GM23338 (cell line): ENCODE data around the gene CLDN1. TPM values are rescaled to one million over a fixed set of nuclear protein-coding genes. Genes with fewer than 3 reads are reported as not detected.
"Not testable (repeated sequence)": the region's sequence is repeated elsewhere in the genome, so short reads cannot be mapped to it uniquely, and the experiment has no call there.

ENCODE experiments used
- ATAC-seq: fragments of 200-7000 bp; cut with Tn5 transposase; 3 replicates; pipeline ENCODE4 v1.9.1; 2020
- DNase-seq: peaks from one replicate; pipeline ENCODE4 v3.0.0-alpha.2; 2015; ENCODE audit warnings: low spot score
- H2AFZ ChIP-seq: fragments of 200-600 bp; sonication (generic); 2 replicates; pipeline ENCODE4 v1.8.0; 2016; ENCODE audit warnings: antibody characterized with exemption, mild to moderate bottlenecking, moderate library complexity
- H3F3A ChIP-seq: fragments of 200-600 bp; sonication (generic); replicated peaks from 2 replicates; pipeline ENCODE4 v1.8.0; 2017; ENCODE audit warnings: antibody characterized with exemption, mixed run types, low read depth
- H3K27ac ChIP-seq: fragments of 200-600 bp; sonication (generic); 2 replicates; pipeline ENCODE4 v1.6.1; 2016; ENCODE audit warnings: low read depth
- H3K27me3 ChIP-seq: fragments of 200-600 bp; sonication (generic); 2 replicates; pipeline ENCODE4 v1.8.0; 2016; ENCODE audit warnings: mild to moderate bottlenecking, mixed run types, moderate library complexity; ENCODE audit not compliant: insufficient read depth
- H3K36me3 ChIP-seq: fragments of 200-600 bp; sonication (generic); 2 replicates; pipeline ENCODE4 v1.8.0; 2016; ENCODE audit warnings: mild to moderate bottlenecking; ENCODE audit not compliant: insufficient read depth
- H3K4me1 ChIP-seq: fragments of 200-600 bp; sonication (generic); 2 replicates; pipeline ENCODE4 v1.8.0; 2016; ENCODE audit warnings: mild to moderate bottlenecking, moderate library complexity; ENCODE audit not compliant: insufficient read depth
- H3K4me2 ChIP-seq: fragments of 200-600 bp; sonication (generic); 2 replicates; pipeline ENCODE4 v1.7.1; 2017; ENCODE audit warnings: mixed run types
- H3K4me3 ChIP-seq: fragments of 200-600 bp; sonication (generic); 2 replicates; pipeline ENCODE4 v1.6.1; 2016; ENCODE audit warnings: mixed run types
- H3K79me2 ChIP-seq: fragments of 200-600 bp; sonication (generic); replicated peaks from 2 replicates; pipeline ENCODE4 v1.8.0; 2017; ENCODE audit warnings: mild to moderate bottlenecking; ENCODE audit not compliant: insufficient read depth
- H3K9me2 ChIP-seq: fragments of 200-600 bp; sonication (generic); 2 replicates; pipeline ENCODE4 v1.8.0; 2017; ENCODE audit not compliant: insufficient read depth
- H4K20me1 ChIP-seq: fragments of 200-600 bp; sonication (generic); replicated peaks from 2 replicates; pipeline ENCODE4 v1.8.0; 2017; ENCODE audit warnings: mild to moderate bottlenecking; ENCODE audit not compliant: insufficient read depth
- H3K27ac Mint-ChIP-seq: 2 replicates; pipeline ENCODE4 v1.8.0; 2020; ENCODE audit warnings: inconsistent platforms, mild to moderate bottlenecking, moderate library complexity, mixed read lengths
- H3K27me3 Mint-ChIP-seq: 3 replicates; pipeline ENCODE4 v1.8.0; 2022; ENCODE audit warnings: low read depth, mild to moderate bottlenecking, moderate library complexity, mixed read lengths, inconsistent platforms; ENCODE audit not compliant: insufficient read depth, poor library complexity
- H3K36me3 Mint-ChIP-seq: 3 replicates; pipeline ENCODE4 v1.8.0; 2021; ENCODE audit warnings: low read depth, mild to moderate bottlenecking, inconsistent platforms, moderate library complexity, mixed read lengths
- H3K4me1 Mint-ChIP-seq: 3 replicates; pipeline ENCODE4 v1.8.0; 2020; ENCODE audit warnings: mild to moderate bottlenecking, inconsistent platforms, mixed read lengths
- H3K4me3 Mint-ChIP-seq: 3 replicates; pipeline ENCODE4 v1.8.0; 2021; ENCODE audit warnings: moderate library complexity, mild to moderate bottlenecking, inconsistent platforms, mixed read lengths
- H3K9me3 Mint-ChIP-seq: 3 replicates; pipeline ENCODE4 v1.8.0; 2020; ENCODE audit warnings: moderate library complexity, mild to moderate bottlenecking, inconsistent platforms, mixed read lengths
- CREB1 ChIP-seq: fragments of 250-450 bp; sonication (Bioruptor Pico); IDR thresholded peaks from 2 replicates; pipeline ENCODE4 v1.5.0; 2020; ENCODE audit warnings: low read depth, mild to moderate bottlenecking, moderate library complexity
- CTCF ChIP-seq, 2 experiments: fragments of 200-600 bp in 1 of 2; sonication (generic) in 1 of 2; conservative IDR thresholded peaks; 2 replicates each; pipeline versions ENCODE4 v1.5.1 to v1.6.1; 2016 to 2017; ENCODE audit warnings: antibody characterized with exemption in 2 of 2, low read depth in 2 of 2, mild to moderate bottlenecking in 2 of 2, moderate library complexity in 1 of 2
- ETS1 ChIP-seq: IDR thresholded peaks from 2 replicates; pipeline ENCODE4 v1.6.1; 2016; ENCODE audit warnings: antibody characterized with exemption
- EZH2 ChIP-seq: fragments of 200-600 bp; sonication (generic); IDR thresholded peaks from one replicate; pipeline ENCODE4 v1.8.0; 2017; ENCODE audit warnings: antibody characterized with exemption, mild to moderate bottlenecking, low read depth; ENCODE audit not compliant: unreplicated experiment
- JUNB ChIP-seq: IDR thresholded peaks from one replicate; pipeline ENCODE4 v1.6.1; 2016; ENCODE audit warnings: antibody characterized with exemption; ENCODE audit not compliant: unreplicated experiment
- NANOG ChIP-seq: IDR thresholded peaks from 2 replicates; pipeline ENCODE4 v1.6.1; 2016; ENCODE audit warnings: antibody characterized with exemption, borderline replicate concordance
- POLR2AphosphoS5 ChIP-seq: IDR thresholded peaks from 2 replicates; pipeline ENCODE4 v1.6.1; 2016; ENCODE audit warnings: antibody characterized with exemption, low read depth
- REST ChIP-seq: IDR thresholded peaks from one replicate; pipeline ENCODE4 v1.6.1; 2018; ENCODE audit warnings: antibody characterized with exemption; ENCODE audit not compliant: unreplicated experiment
- ZNF331 ChIP-seq: fragments of 250-450 bp; sonication (Bioruptor Pico); IDR thresholded peaks from 2 replicates; pipeline ENCODE4 v1.5.0; 2020; ENCODE audit warnings: low read depth, mild to moderate bottlenecking, moderate library complexity
- polyA plus RNA-seq: library from polyadenylated mRNA; unstranded; fragments of >200 nt; fragmentation: Nextera tagmentation; extraction: Ambion mirVana; gene quantifications from 2 replicates; pipeline ENCODE4 v1.2.1, GENCODE V29; 2016
- total RNA-seq: library from RNA; depleted of rRNA; stranded (reverse); fragments of >200 nt; shearing (Covaris generic); gene quantifications from 2 replicates; pipeline ENCODE4 v1.2.3, GENCODE V29; 2014

Gene CLDN1
- total and polyA plus RNA-seq, 2 experiments from 2014 or later, result 2.5 to 4.6 TPM

GRCh38 chr3:190272747-190273146 is 49.5 kb downstream of the CLDN1 start:
- peaks cover 4% of the 10 kb centered on the region; the same call in 1 of the 2 replicates for H3K9me2 ChIP-seq
- H3K9me3 Mint-ChIP-seq, result no peaks in the 10 kb centered on the region
- H3K36me3 ChIP-seq, result no peaks in the 10 kb centered on the region
- no peak overlapping the region for H3K4me3 Mint-ChIP-seq
- no peak overlapping the region for H3K4me3 ChIP-seq
- no peak overlapping the region for H3K4me2 ChIP-seq
- H3K27me3 ChIP-seq, result no peaks in the 10 kb centered on the region
- TF ChIP-seq ZNF331 (CRISPR knock-in tag) (no peak), REST (no peak), ETS1 (no peak), CREB1 (CRISPR knock-in tag) (no peak), EZH2 (no peak), CTCF (conservative IDR thresholded peaks at IDR 0.05; ENCODE audit: low read depth in 2 of 2) (no peak)
- no peak overlapping the region for H3K27ac Mint-ChIP-seq
- H3K27ac ChIP-seq, result no peak overlapping the region
- ATAC-seq (no peak), DNase-seq (no peak)
- no peaks in the 10 kb centered on the region for H3K27me3 Mint-ChIP-seq
- no peaks in the 10 kb centered on the region for H3K36me3 Mint-ChIP-seq
- H3F3A ChIP-seq, result no peaks in the 10 kb centered on the region
- H3K4me1 Mint-ChIP-seq, result no peaks in the 10 kb centered on the region
- H3K79me2 ChIP-seq, result no peaks in the 10 kb centered on the region
- H2AFZ ChIP-seq, result no peak overlapping the region
- no peaks in the 10 kb centered on the region for H3K4me1 ChIP-seq
- H4K20me1 ChIP-seq, result no peaks in the 10 kb centered on the region

- H3K27me3 ChIP-seq, result no peaks in the 10 kb centered on the region
- Mint-ChIP-seq H3K9me3 (no peaks in the 10 kb centered on the region), H3K4me3 (no peak overlapping the region), H3K27me3 (no peaks in the 10 kb centered on the region), H3K36me3 (no peaks in the 10 kb centered on the region), H3K4me1 (no peaks in the 10 kb centered on the region), H3K27ac (no peak overlapping the region)
- H4K20me1 ChIP-seq, result no peaks in the 10 kb centered on the region
- TF ChIP-seq ZNF331 (CRISPR knock-in tag), result no peak
- TF ChIP-seq EZH2, result no peak
- no peak for TF ChIP-seq POLR2AphosphoS5
- no peak for TF ChIP-seq NANOG
- TF ChIP-seq CREB1 (CRISPR knock-in tag), result no peak
- TF ChIP-seq JUNB, result no peak
- H3K79me2 ChIP-seq, result no peaks in the 10 kb centered on the region
- no peak overlapping the region for H3K4me3 ChIP-seq
- no peak overlapping the region for H3K4me2 ChIP-seq
- ATAC-seq (no peak), DNase-seq (no peak)
- no peaks in the 10 kb centered on the region for H3F3A ChIP-seq
- no peak overlapping the region for H3K27ac ChIP-seq
- H3K36me3 ChIP-seq, result no peaks in the 10 kb centered on the region
- peaks cover 5% of the 10 kb centered on the region; the same call in 1 of the 2 replicates for H3K9me2 ChIP-seq
- H2AFZ ChIP-seq, result no peak overlapping the region
- no peaks in the 10 kb centered on the region for H3K4me1 ChIP-seq
Observed at GRCh38 chr3:190269101-190269500, 53.1 kb downstream of the CLDN1 start.

GRCh38 chr3:190267464-190267863 is 54.8 kb downstream of the CLDN1 start:
- not testable (repeated sequence) for H3K27me3 ChIP-seq, H3K36me3 Mint-ChIP-seq, H3K9me3 Mint-ChIP-seq, H3K4me1 ChIP-seq, H3K27ac Mint-ChIP-seq, ATAC-seq, H3K27me3 Mint-ChIP-seq, H3K4me1 Mint-ChIP-seq, DNase-seq, H3K27ac ChIP-seq, H2AFZ ChIP-seq, H4K20me1 ChIP-seq, H3K9me2 ChIP-seq, H3K4me3 Mint-ChIP-seq, H3K79me2 ChIP-seq, H3K4me2 ChIP-seq, H3K36me3 ChIP-seq, H3F3A ChIP-seq, H3K4me3 ChIP-seq
